ENCODE measurements around the gene TDRD6.
"Not testable (repeated sequence)": the region's sequence is repeated elsewhere in the genome, so short reads cannot be mapped to it uniquely, and the experiment has no call there.

TDRD6 gene, protein sequence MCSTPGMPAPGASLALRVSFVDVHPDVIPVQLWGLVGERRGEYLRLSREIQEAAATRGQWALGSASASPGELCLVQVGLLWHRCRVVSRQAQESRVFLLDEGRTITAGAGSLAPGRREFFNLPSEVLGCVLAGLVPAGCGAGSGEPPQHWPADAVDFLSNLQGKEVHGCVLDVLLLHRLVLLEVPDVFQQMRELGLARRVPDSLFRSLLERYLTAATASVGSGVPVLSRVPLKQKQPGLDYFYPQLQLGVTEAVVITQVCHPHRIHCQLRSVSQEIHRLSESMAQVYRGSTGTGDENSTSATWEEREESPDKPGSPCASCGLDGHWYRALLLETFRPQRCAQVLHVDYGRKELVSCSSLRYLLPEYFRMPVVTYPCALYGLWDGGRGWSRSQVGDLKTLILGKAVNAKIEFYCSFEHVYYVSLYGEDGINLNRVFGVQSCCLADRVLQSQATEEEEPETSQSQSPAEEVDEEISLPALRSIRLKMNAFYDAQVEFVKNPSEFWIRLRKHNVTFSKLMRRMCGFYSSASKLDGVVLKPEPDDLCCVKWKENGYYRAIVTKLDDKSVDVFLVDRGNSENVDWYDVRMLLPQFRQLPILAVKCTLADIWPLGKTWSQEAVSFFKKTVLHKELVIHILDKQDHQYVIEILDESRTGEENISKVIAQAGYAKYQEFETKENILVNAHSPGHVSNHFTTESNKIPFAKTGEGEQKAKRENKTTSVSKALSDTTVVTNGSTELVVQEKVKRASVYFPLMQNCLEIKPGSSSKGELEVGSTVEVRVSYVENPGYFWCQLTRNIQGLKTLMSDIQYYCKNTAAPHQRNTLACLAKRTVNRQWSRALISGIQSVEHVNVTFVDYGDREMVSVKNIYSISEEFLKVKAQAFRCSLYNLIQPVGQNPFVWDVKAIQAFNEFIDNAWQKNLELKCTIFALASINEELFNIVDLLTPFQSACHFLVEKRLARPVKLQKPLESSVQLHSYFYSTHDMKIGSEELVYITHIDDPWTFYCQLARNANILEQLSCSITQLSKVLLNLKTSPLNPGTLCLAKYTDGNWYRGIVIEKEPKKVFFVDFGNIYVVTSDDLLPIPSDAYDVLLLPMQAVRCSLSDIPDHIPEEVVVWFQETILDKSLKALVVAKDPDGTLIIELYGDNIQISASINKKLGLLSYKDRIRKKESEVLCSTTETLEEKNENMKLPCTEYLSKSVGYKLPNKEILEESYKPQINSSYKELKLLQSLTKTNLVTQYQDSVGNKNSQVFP (N-terminal part only)

DNA sequence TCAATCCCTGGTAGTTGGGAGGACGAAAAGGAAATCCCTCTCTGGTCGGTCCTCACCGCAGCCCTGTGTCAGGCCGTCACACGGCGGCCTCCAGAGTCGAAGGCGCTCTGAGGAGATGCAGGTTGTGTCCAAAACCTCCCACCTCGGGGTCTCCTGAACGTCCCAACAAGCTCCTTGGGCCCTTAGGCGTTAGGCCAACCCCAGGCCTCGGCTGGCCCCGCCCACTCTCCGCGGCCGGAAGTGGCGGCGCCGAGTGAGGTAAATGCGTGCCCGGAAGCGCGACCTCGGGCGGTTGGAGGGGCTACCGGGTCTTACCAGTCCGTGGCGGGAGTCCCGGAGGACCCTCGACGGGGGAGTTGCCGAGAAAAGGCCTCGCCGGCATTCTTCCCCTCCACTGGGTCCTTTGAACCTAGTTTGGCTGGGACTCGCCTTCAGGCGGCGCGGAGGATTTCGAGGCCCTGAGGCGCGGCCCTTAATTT, at the start of gene TDRD6:
Gene TDRD6, plus strand, starts transcription at position 267 of the 479 bp plus-strand sequence. CDS start 244 bp downstream, outside the sequence.
- DNase-seq: no peak

DNA sequence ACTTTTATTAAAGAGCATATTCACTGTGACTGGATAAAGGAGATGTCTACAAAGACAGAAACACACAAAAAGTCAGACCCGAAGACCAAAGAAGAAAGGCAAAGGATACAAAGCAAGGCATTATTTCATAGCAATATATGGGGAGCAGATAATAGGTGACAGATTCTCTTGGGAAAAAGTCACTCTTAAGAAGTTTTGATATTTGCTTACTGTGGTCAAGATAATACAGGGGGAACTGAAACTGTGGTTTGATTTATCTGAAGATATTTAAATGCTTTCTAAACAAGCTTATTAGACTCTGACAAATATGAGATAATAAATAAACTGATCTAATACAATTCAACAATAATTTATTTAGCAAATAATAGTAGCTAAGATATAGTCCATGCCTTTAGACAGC, 49.8 kb upstream of the TDRD6 start:
- DNase-seq: no peak

DNA sequence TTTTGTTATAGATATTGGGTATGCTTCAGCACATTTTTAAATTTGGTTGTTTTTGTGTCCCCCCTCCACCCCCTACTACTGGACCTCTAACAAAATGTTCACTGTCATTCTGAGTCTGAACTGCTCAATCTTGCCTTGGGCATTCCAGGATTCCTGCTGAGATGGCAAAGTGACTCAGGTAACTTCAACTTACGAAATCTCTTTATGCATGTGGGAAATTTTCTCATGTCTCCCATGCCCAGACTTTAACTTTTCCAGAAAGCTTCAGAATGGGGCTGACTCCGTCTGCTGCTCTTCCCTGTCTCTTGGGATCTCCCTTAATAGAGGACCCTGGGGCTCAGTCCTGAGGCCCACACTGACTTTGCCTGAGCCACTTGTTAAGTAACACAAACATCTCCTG, 49.0 kb upstream of the TDRD6 start:
- no peak for DNase-seq

DNA sequence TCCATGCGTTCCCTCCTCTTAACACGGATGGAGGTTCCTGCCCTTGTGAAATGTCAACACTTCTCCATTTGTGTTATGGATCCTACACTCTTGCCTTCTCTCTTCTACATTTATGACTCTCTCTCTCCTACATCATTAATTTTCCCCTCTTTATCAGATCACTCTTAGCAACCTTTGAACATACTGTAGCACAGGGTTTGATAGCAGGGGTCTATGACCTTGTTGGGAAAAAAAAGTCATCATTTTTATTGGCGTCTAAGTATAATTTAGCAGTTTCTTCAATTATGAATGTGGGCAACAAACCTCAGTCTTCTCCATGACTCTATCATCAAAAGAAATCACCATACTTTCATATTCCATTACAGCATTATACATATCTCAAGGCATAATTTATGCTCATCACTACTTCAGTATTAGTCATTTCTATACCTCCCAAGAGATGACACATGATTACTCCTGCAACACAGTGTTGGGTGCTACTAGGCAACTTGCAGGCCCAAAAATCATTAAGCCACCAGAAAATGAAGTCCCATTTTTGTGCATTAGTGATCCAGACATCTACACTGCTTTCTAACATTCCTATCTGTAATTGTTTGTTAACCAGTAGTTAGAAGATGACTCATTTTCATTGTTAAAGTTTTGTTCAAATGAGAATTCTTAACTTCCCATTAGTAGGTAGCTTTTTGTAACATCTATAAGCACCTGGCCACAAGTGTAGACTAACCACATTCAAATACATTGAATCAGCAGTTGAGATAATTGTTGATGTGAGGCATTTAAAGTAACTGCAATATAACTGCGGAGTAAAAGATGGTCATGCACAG, 44.5 kb upstream of the TDRD6 start:
- no peak for DNase-seq

DNA sequence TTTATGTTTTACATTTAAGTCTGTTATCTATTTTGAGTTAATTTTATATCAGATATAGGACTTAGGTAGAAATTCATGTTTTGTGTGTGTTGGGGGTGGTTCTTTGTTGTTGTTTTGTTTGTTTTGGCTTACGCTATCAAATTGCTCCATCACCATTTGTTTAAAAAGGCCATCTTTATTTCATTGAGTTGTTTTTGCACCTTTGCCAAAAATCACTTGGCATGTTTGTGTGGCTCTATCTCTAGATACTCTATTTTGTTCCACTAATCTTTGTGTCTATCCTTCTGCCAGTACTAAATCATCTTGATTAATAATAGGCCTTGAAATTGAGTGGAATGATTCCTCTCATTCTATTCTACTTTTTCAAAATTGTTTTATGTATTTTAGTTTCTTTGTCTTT, 42.4 kb upstream of the TDRD6 start:
- DNase-seq: no peak

DNA sequence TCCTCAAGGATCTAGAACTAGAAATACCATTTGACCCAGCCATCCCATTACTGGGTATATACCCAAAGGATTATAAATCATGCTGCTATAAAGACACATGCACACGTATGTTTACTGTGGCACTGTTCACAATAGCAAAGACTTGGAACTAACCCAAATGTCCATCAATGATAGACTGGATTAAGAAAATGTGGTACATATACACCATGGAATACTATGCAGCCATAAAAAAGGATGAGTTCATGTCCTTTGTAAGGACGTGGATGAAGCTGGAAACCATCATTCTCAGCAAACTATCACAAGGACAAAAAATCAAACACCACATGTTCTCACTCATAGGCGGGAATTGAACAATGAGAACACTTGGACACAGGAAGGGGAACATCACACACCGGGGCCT, 39.6 kb upstream of the TDRD6 start:
- DNase-seq: not testable (repeated sequence)

DNA sequence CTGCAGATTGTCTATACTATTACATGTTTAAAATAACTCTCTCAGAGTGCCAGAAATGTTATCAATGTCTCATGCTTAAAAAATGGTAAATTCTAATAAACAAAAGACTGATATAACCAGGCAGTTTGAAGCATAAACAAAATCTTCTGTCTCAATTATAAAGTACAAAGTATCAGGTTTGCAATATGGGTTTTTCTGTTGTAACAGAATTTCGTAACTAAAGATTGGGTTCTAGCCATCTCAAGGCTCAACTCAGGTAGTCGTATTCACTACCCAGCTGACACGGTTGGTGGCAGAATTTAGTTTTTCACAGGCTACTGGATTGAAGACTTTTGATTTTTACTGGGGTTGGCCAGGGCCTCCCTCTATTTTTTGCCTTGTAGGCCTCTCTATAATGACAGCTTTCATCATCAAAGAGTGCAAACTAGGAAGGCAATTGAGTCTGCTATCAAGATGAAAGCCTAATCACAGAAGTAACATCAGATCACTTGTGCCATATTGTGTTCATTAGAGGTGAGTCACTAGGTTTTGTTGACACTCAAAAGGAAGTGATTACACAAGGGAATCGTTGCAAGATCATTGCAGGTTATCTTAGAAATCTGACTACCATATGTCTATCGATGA, 38.7 kb upstream of the TDRD6 start:
- no peak for DNase-seq

DNA sequence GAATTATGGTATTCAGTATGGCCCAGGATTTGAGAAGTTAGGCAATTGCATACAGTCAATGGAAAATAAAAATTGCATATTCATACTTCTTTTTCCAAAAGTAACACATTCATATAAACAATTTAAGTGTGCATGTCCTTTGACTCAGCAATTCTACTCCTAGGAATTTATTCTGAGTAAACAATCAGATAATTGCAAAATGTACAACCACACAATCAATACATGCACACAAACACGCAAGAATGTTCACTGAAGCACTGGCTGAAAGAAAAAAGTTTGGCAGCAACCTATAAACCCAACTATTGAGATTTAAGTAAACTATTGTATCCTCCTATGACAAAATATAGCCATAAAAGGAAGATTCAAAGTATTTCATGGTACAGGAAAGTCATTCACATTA, 36.7 kb upstream of the TDRD6 start:
- DNase-seq: no peak

DNA sequence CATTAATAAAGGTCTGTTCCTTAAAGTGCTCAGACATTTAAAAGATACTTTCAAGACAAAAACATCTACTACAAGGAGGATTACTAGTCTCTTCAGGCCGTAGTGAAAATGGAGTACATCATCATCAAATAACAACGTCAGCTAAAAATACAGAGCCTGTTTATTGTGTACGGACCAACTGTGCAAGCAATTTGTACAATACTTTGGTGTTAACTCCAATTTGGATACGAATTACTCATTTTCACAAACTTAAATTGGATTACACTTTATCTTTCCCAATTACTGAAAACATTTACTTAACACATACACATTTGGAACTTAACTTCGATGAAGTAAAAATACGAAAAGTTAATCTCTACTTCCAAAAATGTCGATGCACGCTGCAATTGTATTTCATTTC, 35.9 kb upstream of the TDRD6 start:
- DNase-seq: no peak

DNA sequence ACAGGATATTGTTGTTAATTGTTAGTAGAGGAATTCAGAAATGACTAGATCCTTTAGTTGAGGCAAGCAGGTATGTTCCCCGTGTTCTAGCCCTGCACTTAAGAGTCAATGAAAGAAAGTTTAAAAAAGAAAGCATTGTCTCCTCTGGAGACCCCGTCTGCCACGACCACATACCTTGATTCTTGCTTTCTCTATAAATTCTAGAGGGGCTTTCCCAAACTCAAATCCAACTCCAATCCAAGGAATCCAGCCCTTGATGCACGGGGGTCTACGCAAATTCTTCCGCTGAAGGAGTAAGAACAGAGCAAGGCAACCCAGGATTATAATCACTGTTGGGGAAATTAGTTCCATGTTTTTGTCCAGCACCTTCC, 35.5 kb upstream of the TDRD6 start:
- DNase-seq: no peak

DNA sequence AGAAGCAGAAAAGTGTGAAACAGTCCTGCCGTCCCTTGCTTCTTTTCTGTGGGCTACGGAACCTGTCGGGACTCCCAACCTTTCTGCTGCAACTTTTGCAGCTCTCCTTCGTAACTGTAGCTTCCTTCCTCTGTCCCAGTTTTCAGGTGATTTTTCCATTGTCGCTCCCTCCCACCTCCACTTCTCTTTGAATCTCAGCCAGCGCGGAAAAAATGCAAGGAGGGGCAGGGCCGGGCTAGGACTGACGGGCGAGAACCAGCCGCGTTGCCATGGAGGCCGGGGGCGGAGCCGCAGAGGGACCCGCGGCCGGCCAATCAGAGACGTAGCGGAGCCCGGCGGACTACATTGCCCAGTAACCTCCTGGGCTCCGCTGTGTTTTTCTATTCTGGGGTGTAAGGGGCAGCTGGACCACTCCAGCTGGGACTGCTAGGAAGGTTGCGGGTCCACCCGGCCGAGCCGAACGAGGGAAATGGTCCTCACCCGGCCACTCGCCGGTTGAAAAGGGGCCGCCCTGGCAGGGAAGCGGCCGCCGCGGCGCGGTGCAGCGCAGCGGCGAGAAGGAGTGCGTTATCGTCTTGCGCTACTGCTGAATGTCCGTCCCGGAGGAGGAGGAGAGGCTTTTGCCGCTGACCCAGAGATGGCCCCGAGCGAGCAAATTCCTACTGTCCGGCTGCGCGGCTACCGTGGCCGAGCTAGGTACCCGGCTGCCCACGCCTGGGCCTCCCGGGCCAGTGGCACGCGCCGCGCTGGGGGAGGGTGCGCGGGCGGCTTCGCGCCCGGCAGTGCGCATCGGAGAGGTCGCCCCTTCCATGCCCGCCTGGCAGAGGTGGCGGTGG, 34.9 kb upstream of the TDRD6 start, which contains the start of the genes CYP39A1 and SLC25A27:
Gene CYP39A1, minus strand, starts transcription at position 216 of the 836 bp plus-strand sequence. CDS start 236 bp downstream, outside the sequence.
Gene SLC25A27, plus strand, starts transcription at position 373 of the 836 bp plus-strand sequence. Its CDS starts 218 bp downstream, at position 591.
- peak; percentile 77 for DNase-seq

DNA sequence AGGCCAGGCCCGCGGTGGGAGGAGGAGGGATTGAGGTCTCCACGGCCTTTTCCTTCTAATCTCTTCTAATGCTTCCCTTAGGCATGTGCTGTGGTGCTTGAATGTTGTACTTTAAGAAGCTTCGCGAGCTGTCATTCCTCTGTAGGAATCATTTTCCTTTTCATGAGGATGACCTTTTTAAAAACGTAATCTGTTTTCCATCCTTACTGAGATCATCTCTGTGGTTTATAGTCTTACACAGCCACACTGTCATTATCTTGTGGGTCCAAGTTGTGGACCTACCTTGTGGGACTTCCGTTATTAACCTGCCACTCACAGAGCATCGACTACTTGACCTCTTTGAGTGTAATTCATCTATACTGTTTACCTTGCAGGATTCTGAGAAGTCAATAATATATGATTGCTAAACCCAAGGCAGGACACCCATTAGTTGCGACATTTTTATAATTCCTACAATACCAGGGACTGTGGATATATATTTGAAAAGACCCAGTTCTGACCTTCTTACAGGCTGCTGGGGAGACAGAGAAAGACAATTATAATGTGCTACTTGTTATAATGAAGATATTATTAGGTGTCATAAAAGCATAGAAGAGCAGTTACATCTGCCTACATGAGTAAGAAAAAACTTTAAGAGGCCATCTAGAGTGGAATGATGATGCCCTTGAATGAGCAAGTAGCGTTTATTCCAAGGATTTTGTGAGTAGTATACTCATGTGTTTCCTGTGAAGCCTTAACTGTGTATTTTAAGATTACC, 34.1 kb upstream of the TDRD6 start:
- DNase-seq: no peak

DNA sequence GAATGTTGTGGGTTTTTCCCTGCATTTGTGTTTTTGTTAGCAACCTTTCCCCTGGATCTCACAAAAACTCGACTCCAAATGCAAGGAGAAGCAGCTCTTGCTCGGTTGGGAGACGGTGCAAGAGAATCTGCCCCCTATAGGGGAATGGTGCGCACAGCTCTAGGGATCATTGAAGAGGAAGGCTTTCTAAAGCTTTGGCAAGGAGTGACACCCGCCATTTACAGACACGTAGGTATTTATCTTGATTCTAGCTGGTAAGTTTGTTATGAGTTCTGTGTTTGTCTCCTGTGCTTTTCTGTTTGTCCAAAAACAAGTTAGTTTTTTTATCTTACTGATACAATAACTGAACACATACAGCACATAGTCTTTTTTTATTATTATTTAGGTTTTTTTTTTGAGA, 31.9 kb upstream of the TDRD6 start:
- DNase-seq: no peak

DNA sequence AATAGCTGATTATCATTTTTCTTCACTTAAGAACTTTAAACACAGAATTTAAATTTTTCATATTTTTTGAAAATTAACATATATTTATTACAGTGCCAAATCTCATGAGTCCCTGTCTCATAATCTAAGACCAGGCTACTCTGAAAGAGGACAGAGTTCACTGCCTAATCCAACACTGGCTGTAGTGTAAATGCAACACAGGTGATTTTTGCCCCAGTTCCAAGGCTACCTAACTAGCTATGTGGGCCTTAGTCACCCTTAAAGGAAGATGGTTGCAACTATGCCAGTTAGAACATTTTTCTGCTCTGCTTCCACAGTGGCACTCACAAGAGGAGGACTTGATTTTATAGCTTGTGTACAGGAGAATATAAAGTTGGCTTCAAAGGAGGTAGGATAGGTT, 30.0 kb upstream of the TDRD6 start:
- DNase-seq: no peak

DNA sequence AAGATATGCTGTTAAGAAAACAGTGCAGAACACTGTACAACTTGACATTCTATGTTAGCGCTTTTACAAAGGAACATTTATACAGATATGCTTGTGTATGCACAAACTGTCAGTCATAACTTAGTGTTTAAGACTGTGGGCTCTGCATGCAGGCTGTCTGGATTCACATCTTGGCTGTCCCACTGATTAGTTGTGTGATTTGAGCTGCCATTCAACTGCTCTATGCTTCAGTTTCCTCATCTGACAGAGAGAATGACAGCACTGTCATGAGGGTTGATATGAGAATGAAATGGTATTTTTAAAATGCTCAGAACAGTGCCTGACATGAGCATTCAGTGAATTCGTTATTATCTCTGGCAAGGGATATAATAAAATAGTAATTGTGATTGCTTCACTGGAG, 26.2 kb upstream of the TDRD6 start:
- DNase-seq: no peak

DNA sequence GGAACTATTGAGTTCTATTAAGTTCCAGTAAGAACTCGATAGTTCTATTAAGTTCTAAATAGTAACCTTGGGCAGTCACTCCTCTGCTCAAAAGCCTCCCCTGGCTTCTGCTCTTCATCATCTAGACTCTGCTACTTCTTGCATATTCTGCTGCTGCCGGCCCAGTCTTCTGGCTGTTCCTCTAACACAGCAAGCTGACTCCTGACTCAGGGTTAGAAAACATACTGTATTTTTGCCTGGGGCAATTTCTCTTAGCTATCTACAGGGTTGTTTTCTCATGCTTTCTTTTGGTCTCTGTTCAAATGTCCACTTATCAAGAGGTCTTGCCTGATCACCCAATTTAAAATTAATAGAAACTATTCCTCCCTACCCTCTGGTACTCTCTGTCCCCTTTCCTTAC, 20.3 kb upstream of the TDRD6 start:
- DNase-seq: no peak

DNA sequence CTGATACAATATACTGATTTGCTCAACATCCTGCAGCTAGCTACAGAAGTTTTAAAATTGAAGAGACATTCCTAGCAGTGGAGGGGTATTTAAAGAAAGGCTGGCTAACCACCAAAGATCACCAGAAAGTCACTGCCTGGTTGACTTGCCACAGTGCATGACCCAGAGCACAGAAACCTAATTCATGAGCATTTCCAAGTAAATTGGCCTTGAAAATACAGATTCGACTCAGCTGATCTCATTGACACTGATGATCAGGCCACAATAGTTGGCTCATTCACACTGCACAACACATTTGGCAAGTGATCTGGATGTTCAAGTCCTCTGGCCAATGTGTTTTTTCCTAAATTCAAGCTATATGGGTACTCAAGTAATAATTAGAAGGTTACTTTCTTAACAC, 13.3 kb upstream of the TDRD6 start:
- no peak for DNase-seq

DNA sequence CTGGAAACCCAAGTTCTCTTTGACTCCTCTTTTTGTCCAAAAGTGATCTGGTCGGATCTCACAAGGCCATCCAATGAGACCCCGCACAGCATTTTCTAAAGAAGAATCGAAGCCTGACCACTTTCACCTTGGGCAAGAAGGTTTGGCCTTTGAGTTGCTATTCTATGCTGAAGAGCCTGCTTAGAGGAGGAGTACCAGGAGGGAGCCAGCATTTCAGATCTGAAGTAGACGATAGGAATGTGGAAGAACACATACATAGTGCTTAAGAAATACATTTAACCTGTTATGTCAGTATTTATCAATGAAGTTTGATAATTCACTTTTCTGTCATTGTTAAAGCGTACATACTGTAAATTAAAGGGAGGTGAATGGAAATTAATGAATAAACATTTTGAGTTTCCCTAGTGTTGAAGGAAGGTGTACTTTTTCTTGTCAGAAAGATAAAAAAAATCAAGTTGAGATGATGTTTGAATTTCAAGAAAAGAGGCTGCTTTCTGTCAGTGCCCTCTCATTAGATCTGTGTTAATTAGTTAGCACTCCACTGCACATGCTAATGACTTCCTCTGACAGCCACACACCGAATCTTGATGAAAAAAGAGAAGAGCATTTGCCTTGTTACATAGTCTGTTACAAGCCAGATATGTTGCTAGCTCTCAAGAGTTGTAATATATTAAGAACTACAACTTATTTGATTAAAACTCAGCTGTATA, 10.9 kb upstream of the TDRD6 start:
- DNase-seq: no peak

DNA sequence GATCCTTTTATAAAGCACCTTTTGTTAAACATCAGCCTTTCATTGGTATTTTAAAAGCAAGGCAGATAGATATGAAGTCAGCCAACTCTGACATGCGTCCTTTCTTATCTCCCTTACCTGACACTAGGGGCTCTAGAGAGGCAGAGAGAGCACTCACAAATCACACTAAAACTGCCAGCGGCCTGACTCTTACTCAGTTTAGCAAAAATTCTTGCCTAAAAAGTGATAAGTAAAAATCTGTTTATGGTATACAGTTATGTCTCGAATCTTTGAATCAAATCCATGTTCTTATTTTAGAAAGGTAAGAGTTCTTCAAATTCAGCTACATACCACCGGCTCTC, 10.4 kb upstream of the TDRD6 start:
- DNase-seq: no peak
